Hepatic stellate cell (primary cell): ENCODE measurements around the gene CGB5.
A peak's percentile ranks its signal among the peaks of the same experiment; 100 is the strongest.
"Not testable (repeated sequence)": the region's sequence is repeated elsewhere in the genome, so short reads cannot be mapped to it uniquely, and the experiment has no call there.

Experiments used
- DNase-seq: peaks from one replicate; pipeline ENCODE4 v3.0.0; 2011; ENCODE audit warnings: low spot score

Gene CGB5

GRCh38 chr19:49057636-49058234 is 14.1 kb downstream of the CGB5 start, which contains the start of gene CGB7:
TSS of gene CGB7 (minus strand) at chr19:49057749. CDS start at chr19:49055375, 2,374 bp downstream.
- peak; percentile 91 for DNase-seq

DNA sequence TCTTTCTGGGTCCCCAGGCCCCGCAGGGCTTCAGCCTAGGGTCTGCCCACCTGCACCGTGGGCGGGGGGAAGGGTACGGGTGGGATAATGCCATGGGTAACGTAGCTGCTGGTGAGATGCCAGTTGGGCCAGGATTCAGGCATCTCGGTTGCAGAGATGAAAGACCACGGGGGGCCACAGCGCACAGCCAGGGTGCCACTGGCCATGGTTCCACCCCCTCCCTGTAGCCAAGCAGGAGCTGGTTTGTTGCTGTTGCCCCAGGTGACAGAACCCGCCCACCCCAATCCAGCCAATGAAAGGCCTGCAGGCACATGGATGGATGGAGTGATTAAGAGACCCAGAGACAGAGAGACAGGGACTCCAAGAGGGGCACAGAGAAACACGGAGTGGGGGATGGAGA is 14.9 kb downstream of the CGB5 start:
- no peak for DNase-seq

- no peak for DNase-seq
Observed at GRCh38 chr19:49059053-49059452, 15.4 kb downstream of the CGB5 start.

GRCh38 chr19:49061000-49061399 is 17.4 kb downstream of the CGB5 start:
- no peak for DNase-seq

DNA sequence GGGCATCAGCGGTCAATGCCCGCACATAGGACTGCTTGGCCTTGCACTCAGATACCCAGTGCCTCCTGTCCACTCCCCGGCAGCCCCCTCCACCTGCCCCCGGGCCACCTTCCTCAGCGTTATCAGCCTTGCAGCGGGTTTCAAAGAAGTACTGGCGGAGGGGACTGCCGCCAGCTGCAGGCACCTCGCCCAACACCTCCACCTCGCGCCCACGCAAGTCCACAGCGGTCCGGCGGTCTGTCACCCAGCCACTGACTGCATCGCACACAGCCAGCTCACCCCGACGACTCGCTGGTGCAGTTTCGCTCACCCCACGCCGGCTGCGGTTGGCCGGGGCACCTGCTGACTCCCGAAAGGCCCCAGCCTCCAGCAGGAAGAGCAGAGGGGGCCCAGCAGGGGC is 17.8 kb downstream of the CGB5 start:
- DNase-seq: no peak

DNA sequence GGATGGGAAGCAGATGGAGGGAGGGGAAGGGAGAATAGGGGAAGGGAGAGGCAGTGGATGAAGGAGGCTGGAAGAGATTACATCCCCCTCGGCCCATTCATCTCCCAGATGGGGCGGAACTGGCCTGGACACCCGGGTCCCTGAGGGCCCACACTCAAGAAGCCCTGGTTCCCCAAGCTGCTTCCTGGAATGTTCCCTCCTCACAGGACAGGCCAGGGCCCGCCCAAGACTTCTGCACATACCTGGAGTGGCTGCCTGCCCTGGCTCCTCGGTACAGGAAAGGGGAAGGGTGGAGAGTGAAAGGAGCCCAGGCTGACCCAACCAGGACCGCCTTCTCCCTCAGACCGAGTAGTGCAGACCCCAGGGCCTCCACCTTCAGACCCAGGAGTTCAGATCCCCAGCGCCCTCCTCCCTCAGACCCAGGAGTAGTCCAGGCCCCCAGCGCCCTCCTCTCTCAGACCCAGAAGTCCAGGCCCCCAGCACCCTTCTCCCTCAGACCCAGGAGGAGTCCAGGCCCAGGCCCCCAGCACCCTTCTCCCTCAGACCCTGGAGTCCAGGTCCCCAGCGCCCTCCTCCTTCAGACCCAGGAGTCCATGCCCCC is 20.5 kb downstream of the CGB5 start:
- no peak for DNase-seq

GRCh38 chr19:49064768-49065611 is 21.3 kb downstream of the CGB5 start, which contains the start of gene NTF4:
TSS of gene NTF4 (minus strand) at chr19:49064818. CDS start at chr19:49061997, 2,821 bp downstream.
- DNase-seq: peak; percentile 52

GRCh38 chr19:49065905-49066512 is 22.4 kb downstream of the CGB5 start:
- no peak for DNase-seq

GRCh38 chr19:49067554-49067953 is 23.9 kb downstream of the CGB5 start:
- DNase-seq: no peak

- DNase-seq: no peak
Observed at GRCh38 chr19:49069026-49069425, 25.4 kb downstream of the CGB5 start.

- no peak for DNase-seq
Observed at GRCh38 chr19:49070416-49070815, 26.8 kb downstream of the CGB5 start.

DNA sequence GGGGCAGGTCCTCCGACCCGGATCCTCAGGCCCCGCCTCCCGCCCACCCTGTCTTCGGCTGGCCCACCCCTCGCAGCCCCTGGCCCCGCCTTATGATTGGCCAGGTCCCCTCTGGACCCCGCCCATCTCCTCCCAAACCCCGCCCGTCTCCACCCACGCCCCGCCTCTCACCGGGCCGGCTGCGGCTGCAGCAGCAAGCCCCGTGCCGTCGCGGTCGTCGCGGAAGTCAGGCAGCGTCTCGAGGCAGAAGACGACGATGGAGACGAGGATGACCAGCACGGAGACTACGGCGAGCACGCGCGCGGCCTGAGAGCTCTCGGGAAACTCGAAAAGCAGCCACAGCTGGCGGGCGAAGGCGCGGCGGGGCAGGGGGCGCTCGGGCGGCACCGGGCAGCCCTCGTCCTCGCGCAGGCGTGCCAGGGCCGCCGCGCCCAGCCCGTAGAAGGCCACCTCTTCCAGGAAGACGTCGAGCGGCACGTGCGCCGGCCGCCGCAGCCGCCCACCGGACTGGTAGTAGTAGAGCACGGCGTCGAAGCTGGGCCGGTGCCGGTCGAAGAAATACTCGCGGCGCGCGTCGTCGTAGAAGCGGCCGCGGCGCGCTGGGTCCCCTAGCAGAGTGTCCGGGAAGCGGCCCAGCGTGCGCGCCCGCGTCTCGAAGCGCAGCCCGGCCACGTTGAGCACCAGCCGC is 28.4 kb downstream of the CGB5 start:
- DNase-seq: no peak

- DNase-seq: no peak
Observed at GRCh38 chr19:49073514-49074378, 30.1 kb downstream of the CGB5 start.

DNA sequence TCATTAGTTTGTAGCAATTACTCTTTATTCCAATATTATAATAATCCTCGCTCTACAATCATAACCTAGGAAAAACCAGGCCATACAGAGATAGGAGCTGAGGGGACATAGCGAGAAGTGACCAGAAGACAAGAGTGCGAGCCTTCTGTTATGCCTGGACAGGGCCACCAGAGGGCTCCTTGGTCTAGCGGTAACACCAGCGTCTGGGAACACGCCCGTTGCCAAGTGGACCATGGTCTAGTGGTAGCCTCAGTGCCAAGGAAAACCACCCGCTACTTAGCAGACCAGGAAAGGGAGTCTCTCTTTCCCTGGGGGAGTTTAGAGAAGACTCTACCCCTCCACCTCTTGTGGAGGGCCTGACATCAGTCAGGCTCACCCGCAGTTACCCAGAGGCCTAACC is 31.2 kb downstream of the CGB5 start:
- not testable (repeated sequence) for DNase-seq

GRCh38 chr19:49080392-49080791 is 36.7 kb downstream of the CGB5 start:
- no peak for DNase-seq

GRCh38 chr19:49081273-49081672 is 37.6 kb downstream of the CGB5 start:
- DNase-seq: no peak

- DNase-seq: no peak
Observed at GRCh38 chr19:49084206-49085019, 40.8 kb downstream of the CGB5 start.

GRCh38 chr19:49085020-49085867 is 41.6 kb downstream of the CGB5 start, which contains the start of gene SNRNP70:
TSS of gene SNRNP70 (plus strand) at chr19:49085451. CDS start at chr19:49086415, 964 bp downstream.
- DNase-seq: peak; percentile 100

DNA sequence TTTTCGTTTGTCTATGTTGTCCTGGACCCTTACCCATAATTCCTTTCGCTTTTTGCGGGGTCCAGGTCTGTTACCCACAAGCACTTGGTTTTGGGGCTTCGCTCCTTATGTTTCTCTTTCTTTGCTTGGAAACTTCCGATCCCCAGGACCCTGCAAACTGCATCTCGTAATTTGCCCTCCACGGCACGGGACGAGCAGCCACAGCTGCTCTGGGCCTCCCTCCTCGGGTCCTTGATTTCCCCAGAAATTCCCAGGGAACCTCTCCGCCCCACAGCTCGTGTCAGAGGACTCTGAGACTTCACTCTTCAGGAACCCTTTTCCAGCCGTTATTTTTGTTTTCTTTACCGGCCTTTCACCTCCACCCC is 42.2 kb downstream of the CGB5 start:
- no peak for DNase-seq
